Uterus (tissue), 4 donors: ENCODE results near the gene CFAP97. TPM values are rescaled to one million over a fixed set of nuclear protein-coding genes. Genes with fewer than 3 reads are reported as not detected.

Source experiments
- DNase-seq, 2 donors: peaks; one replicate each; pipeline ENCODE4 v3.0.0-alpha.2; 2019 to 2020
- H3K27ac ChIP-seq, 2 donors: fragments of 200-600 bp; sonication (generic); 1 replicate in 1 of 2; 2 replicates in 1 of 2; pipeline ENCODE4 v1.5.1; 2016 to 2018
- H3K27me3 ChIP-seq, 2 donors: fragments of 200-600 bp; sonication (generic); one replicate each; pipeline ENCODE4 v1.5.1; 2018 to 2019; ENCODE audit warnings: control low read depth in 1 of 2
- H3K36me3 ChIP-seq, 2 donors: fragments of 200-600 bp; sonication (generic); one replicate each; pipeline ENCODE4 v1.5.1; 2019; ENCODE audit warnings: control low read depth in 1 of 2
- H3K4me1 ChIP-seq, 2 donors: fragments of 200-600 bp; sonication (generic); one replicate each; pipeline ENCODE4 v1.5.1; 2018 to 2019; ENCODE audit warnings: control low read depth in 1 of 2
- H3K4me3 ChIP-seq, 2 donors: fragments of 200-600 bp; sonication (generic); 1 replicate in 1 of 2; 2 replicates in 1 of 2; pipeline ENCODE4 v1.5.1; 2018 to 2019; ENCODE audit warnings: mild to moderate bottlenecking in 1 of 2
- H3K9me3 ChIP-seq, 2 donors: fragments of 200-600 bp; sonication (generic); one replicate each; pipeline ENCODE4 v1.5.1; 2019; ENCODE audit warnings: control low read depth in 1 of 2
- POLR2A ChIP-seq, 2 donors: fragments of 450-650 bp; IDR thresholded peaks; one replicate each; pipeline ENCODE4 v1.6.1; 2016; ENCODE audit warnings: antibody characterized with exemption in 2 of 2, mild to moderate bottlenecking in 1 of 2, moderate library complexity in 1 of 2
- intact Hi-C: fragments of 100-400 bp; cut with DNase I; formaldehyde crosslinking; loops from one replicate; pipeline ENCODE4 v1.15.1; 2023; ENCODE audit warnings: low total_unique reads
- total RNA-seq, 4 donors: library from RNA; depleted of rRNA in 3 of 4; stranded (reverse); fragments of >200 nt in 3 of 4; gene quantifications; one replicate each; pipeline versions ENCODE4 v1.1.0 to v1.2.4, GENCODE V29; 2014 to 2023
- TF ChIP-seq, protein P1 (sequence below), 4 experiments: fragments of 200-600 bp in 2 of 4; fragments of 450-650 bp in 2 of 4; sonication (generic) in 2 of 4; IDR thresholded peaks; one replicate each; pipeline ENCODE4 v1.5.1; 2016 to 2019; ENCODE audit warnings: antibody characterized with exemption in 4 of 4, mild to moderate bottlenecking in 2 of 4, moderate library complexity in 1 of 4
- donor health status: DM: yes; HTN: yes; CAD: no.

CFAP97 gene
- total RNA-seq, 4 donors from 2014 or later = 20.9 to 63.1 (median 42.0) TPM

DNA sequence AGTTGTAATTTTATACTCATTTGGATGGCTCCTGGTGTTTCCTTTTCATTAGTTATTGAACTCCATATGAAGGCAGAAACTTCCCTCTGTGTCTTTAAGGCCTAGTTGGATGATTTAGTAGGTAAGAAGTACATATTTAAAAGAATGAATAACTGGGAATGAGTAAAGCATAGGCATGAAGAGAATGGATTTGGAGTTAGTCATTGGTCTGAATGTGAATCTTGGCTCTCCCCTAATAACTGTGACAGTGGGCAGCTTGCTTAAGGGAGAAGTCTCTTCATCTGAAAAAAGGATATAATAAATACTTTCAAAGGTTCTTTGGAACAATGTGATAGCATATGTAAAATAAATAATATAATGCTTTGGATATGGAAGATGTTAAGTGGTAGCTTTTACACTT lies 18.8 kb upstream of the CFAP97 start:
- no peak overlapping the region for H3K4me3 ChIP-seq
- H3K27ac ChIP-seq = no peak overlapping the region
- H3K27me3 ChIP-seq = no peaks in the 10 kb centered on the region
- intact Hi-C loops = no loop called here
- no peaks in the 10 kb centered on the region for H3K36me3 ChIP-seq
- H3K4me1 ChIP-seq = no peaks in the 10 kb centered on the region
- no peak for DNase-seq
- H3K9me3 ChIP-seq = no peaks in the 10 kb centered on the region
- TF ChIP-seq, protein P1, sequence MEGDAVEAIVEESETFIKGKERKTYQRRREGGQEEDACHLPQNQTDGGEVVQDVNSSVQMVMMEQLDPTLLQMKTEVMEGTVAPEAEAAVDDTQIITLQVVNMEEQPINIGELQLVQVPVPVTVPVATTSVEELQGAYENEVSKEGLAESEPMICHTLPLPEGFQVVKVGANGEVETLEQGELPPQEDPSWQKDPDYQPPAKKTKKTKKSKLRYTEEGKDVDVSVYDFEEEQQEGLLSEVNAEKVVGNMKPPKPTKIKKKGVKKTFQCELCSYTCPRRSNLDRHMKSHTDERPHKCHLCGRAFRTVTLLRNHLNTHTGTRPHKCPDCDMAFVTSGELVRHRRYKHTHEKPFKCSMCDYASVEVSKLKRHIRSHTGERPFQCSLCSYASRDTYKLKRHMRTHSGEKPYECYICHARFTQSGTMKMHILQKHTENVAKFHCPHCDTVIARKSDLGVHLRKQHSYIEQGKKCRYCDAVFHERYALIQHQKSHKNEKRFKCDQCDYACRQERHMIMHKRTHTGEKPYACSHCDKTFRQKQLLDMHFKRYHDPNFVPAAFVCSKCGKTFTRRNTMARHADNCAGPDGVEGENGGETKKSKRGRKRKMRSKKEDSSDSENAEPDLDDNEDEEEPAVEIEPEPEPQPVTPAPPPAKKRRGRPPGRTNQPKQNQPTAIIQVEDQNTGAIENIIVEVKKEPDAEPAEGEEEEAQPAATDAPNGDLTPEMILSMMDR (IDR thresholded peaks at IDR 0.05) = no peak
- TF ChIP-seq POLR2A (IDR thresholded peaks at IDR 0.05) = no peak

DNA sequence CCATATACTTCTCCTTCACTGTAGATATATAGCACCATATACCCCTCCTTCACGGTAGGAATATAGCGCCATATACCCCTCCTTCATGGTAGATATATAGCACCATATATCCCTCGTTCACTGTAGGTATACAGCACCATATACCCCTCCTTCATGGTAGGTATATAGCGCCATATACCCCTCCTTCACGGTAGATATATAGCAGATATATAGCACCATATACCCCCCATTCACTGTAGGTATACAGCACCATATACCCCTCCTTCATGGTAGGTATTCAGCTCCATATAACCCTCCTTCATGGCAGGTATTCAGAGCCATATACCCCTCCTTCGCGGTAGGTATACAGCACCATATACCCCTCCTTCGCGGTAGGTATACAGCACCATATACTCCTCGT lies 18.1 kb upstream of the CFAP97 start:
- Histone ChIP-seq H3K9me3 (no peaks in the 10 kb centered on the region), H3K27ac (no peak overlapping the region), H3K4me1 (no peaks in the 10 kb centered on the region), H3K4me3 (no peak overlapping the region), H3K36me3 (no peaks in the 10 kb centered on the region), H3K27me3 (no peaks in the 10 kb centered on the region)
- intact Hi-C loops = no loop called here
- DNase-seq = no peak
- no peak for TF ChIP-seq POLR2A (IDR thresholded peaks at IDR 0.05)
- TF ChIP-seq, protein P1 (IDR thresholded peaks at IDR 0.05) = no peak

DNA sequence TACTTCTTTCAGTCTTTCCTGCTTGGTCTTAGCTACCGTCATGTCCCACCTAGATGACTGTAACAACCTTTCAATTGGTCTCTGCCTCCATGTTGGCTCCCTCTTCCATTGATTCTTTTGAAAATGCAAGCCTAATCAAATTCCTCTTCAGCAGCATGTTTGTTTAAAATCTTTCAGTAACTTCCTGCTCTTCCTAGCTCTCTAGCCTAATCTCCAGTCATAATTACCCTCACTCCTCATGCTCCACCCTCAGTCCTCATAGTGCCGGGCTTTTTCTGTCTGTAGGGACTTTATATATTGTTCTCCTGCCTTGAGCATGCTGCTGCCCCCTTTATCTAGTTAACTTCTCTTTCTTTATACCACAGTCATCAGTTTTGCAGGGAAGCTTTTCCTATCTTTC lies 17.7 kb upstream of the CFAP97 start:
- Histone ChIP-seq H3K4me3 (no peak overlapping the region), H3K4me1 (no peaks in the 10 kb centered on the region), H3K27me3 (no peaks in the 10 kb centered on the region), H3K9me3 (no peaks in the 10 kb centered on the region), H3K27ac (no peak overlapping the region), H3K36me3 (no peaks in the 10 kb centered on the region)
- no peak for DNase-seq
- TF ChIP-seq, protein P1 (IDR thresholded peaks at IDR 0.05) = no peak
- no peak for TF ChIP-seq POLR2A (IDR thresholded peaks at IDR 0.05)
- intact Hi-C loops = no loop called here

DNA sequence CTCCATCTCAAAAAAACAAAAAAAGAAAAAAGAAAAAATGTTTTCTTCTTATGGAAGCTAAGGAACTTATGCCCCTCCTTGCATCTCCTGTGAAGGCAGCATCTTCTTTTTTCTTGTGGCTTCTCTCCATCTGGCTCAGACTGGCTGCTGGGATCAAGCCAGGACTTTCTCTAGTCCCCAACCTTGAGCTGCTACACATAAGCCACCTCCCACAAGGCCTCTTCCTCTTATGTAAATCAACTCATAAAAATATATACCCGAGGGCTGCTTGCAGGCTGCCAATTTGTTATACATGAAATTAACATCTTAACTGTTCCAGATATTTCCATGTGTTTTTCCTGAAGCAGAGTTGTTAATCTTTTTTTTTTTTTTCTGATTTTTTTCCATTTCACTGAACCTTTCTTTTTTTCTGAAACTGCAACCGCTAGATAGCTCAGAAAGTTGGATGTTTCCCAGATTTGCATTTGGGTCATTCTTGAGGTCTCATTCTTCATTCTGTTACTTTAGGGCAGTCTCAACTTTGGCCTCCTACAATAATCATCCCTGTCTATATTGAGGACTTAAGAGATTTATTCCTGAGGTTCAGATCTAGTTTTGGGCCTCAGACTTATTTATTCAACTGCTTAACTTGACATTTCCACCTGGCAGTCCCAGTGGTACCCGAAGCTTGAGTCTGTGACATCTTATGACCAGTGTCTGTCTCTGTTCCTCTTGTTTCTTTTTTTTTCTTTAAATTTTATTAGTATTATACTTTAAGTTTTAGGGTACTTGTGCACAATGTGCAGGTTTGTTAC lies 15.9 kb upstream of the CFAP97 start:
- Histone ChIP-seq H3K36me3 (no peaks in the 10 kb centered on the region), H3K27ac (peak overlapping the region in 1 of 2 donors; percentile 52), H3K9me3 (no peaks in the 10 kb centered on the region), H3K27me3 (no peaks in the 10 kb centered on the region), H3K4me1 (no peaks in the 10 kb centered on the region), H3K4me3 (no peak overlapping the region)
- DNase-seq = peak; percentile 68 to 69
- intact Hi-C loops = no loop called here
- no peak for TF ChIP-seq POLR2A (IDR thresholded peaks at IDR 0.05)
- TF ChIP-seq, protein P1 (IDR thresholded peaks at IDR 0.05) = no peak

DNA sequence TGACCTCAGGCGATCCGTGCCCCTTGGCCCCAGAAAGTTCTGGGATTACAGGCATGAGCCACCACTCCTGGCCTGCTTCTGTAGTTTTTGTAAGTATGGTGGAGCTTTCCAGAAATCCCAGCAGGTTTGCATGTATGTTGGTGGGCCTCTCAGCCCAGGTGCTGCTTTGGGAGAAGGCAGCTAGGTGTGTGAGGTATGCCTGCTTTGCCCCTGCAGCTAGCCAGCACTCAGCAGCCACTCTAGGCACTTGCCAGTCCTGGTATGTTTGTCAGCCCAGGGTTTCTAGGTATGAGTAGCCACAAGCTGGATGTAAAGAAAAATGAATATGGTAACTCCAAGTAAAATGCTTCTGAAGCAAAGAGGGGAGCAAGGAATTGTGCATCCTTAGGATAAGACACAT lies 14.5 kb upstream of the CFAP97 start:
- H3K27me3 ChIP-seq = no peaks in the 10 kb centered on the region
- intact Hi-C loops = no loop called here

More for the DNA sequence above, 14.5 kb upstream of the CFAP97 start:
- Histone ChIP-seq H3K4me1 (no peaks in the 10 kb centered on the region), H3K27ac (no peak overlapping the region), H3K36me3 (no peaks in the 10 kb centered on the region), H3K4me3 (no peak overlapping the region), H3K9me3 (no peaks in the 10 kb centered on the region)
- DNase-seq = no peak
- TF ChIP-seq POLR2A (IDR thresholded peaks at IDR 0.05) = no peak
- TF ChIP-seq, protein P1 (IDR thresholded peaks at IDR 0.05) = no peak
